ENCODE measurements around the gene LRPAP1. TPM values are rescaled to one million over a fixed set of nuclear protein-coding genes. Genes with fewer than 3 reads are reported as not detected.

The LRPAP1 gene
- total RNA-seq, 1 donor from 2014 or later = 92.2 TPM

GRCh38 chr4:3486541-3487540 is 45.4 kb downstream of the LRPAP1 start:
- Mint-ChIP-seq H3K9me3 (ENCODE audit: unreplicated experiment) (no peaks in the 10 kb centered on the region), H3K4me3 (ENCODE audit: unreplicated experiment) (peak overlapping the region; percentile 42), H3K27ac (ENCODE audit: unreplicated experiment) (no peak overlapping the region), H3K27me3 (ENCODE audit: unreplicated experiment) (peaks cover 9% of the 10 kb centered on the region), H3K36me3 (ENCODE audit: low read depth, unreplicated experiment) (peaks cover 5% of the 10 kb centered on the region), H3K4me1 (ENCODE audit: unreplicated experiment) (peaks cover 8% of the 10 kb centered on the region)
- TF ChIP-seq CTCF (IDR thresholded peaks at IDR 0.05; ENCODE audit: unreplicated experiment) = no peak
- DNase-seq (ENCODE audit: low spot score) = no peak

- Mint-ChIP-seq H3K9me3 (ENCODE audit: unreplicated experiment) (no peaks in the 10 kb centered on the region), H3K4me3 (ENCODE audit: unreplicated experiment) (no peak overlapping the region), H3K4me1 (ENCODE audit: unreplicated experiment) (peaks cover 2% of the 10 kb centered on the region), H3K36me3 (ENCODE audit: low read depth, unreplicated experiment) (no peaks in the 10 kb centered on the region), H3K27me3 (ENCODE audit: unreplicated experiment) (peaks cover 7% of the 10 kb centered on the region), H3K27ac (ENCODE audit: unreplicated experiment) (no peak overlapping the region)
- DNase-seq (ENCODE audit: low spot score) = no peak
- no peak for TF ChIP-seq CTCF (IDR thresholded peaks at IDR 0.05; ENCODE audit: unreplicated experiment)
These were observed 46.2 kb downstream of the LRPAP1 start for GRCh38 chr4:3485886-3486540.

- Mint-ChIP-seq H3K36me3 (ENCODE audit: low read depth, unreplicated experiment) (no peaks in the 10 kb centered on the region), H3K9me3 (ENCODE audit: unreplicated experiment) (no peaks in the 10 kb centered on the region), H3K27ac (ENCODE audit: unreplicated experiment) (no peak overlapping the region), H3K4me1 (ENCODE audit: unreplicated experiment) (peaks cover 2% of the 10 kb centered on the region), H3K27me3 (ENCODE audit: unreplicated experiment) (peaks cover 7% of the 10 kb centered on the region), H3K4me3 (ENCODE audit: unreplicated experiment) (no peak overlapping the region)
- DNase-seq (ENCODE audit: low spot score) = no peak
- no peak for TF ChIP-seq CTCF (IDR thresholded peaks at IDR 0.05; ENCODE audit: unreplicated experiment)
These were observed 47.0 kb downstream of the LRPAP1 start for GRCh38 chr4:3485011-3485791.

GRCh38 chr4:3484057-3484973 is 47.9 kb downstream of the LRPAP1 start:
- H3K27ac Mint-ChIP-seq (ENCODE audit: unreplicated experiment) = no peak overlapping the region
- DNase-seq (ENCODE audit: low spot score) = no peak
- no peaks in the 10 kb centered on the region for H3K9me3 Mint-ChIP-seq (ENCODE audit: unreplicated experiment)
- peaks cover 7% of the 10 kb centered on the region for H3K27me3 Mint-ChIP-seq (ENCODE audit: unreplicated experiment)
- no peak overlapping the region for H3K4me3 Mint-ChIP-seq (ENCODE audit: unreplicated experiment)
- H3K36me3 Mint-ChIP-seq (ENCODE audit: low read depth, unreplicated experiment) = no peaks in the 10 kb centered on the region
- peaks cover 2% of the 10 kb centered on the region for H3K4me1 Mint-ChIP-seq (ENCODE audit: unreplicated experiment)
- TF ChIP-seq CTCF (IDR thresholded peaks at IDR 0.05; ENCODE audit: unreplicated experiment) = no peak
